Measurements from ENCODE around the gene OPCML. TPM values are rescaled to one million over a fixed set of nuclear protein-coding genes. Genes with fewer than 3 reads are reported as not detected.

OPCML gene
- total RNA-seq, 1 experiment from 2014 or later: not detected

DNA sequence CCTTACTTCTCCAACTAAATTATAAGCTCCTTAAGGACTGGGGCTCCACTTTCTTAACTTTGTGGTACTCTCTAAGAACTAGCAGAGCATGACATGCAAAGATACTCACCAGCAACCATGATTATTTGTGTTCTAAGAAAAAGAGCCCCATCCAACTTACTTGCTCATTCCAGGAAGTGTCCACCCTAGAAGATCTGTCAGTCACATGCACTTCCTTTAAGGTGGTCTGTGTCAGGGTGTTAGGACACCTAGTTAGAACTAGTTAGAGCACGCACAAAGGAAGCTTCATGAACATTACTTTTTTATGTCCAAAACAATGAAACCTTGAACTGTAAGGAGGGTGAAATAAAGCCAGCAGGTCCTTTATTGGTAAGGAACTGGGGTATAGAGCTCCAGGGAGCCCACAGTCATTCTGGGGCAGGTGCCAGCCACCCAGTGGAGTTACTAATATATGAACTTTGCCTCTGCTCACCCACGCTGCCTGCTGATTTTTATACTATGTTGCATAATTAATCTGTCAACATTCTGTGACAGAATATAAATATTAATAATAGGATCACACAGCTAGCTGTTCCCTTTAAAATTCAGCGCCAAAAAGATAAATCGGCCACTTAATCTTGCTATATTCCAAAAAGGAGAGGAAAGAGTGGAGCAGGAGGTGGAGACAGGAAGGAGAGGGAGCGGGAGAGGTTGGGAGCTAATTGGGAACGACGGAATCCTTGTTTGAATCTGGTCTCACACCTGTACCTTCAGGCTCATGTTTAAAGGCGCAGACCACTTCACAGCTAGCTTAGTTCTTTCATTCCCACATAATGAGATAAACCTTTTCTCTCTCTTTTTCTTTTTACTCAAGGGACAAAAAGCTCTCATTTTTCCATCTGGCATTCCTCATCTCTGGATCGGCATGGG, 755.0 kb downstream of the OPCML start:
- Histone ChIP-seq H3K4me1 (ENCODE audit: control insufficient read depth, insufficient read depth, low read length) (no peaks in the 10 kb centered on the region), H3K27ac (ENCODE audit: low read length) (no peak overlapping the region), H3K4me3 (ENCODE audit: low read depth in 2 of 2, low read length in 2 of 2) (no peak overlapping the region), H3K9me3 (ENCODE audit: control insufficient read depth, insufficient read depth, low read depth, low read length) (no peaks in the 10 kb centered on the region), H3K27me3 (ENCODE audit: control insufficient read depth, insufficient read depth, low read length) (no peaks in the 10 kb centered on the region), H3K36me3 (ENCODE audit: control insufficient read depth, insufficient read depth, low read length) (no peaks in the 10 kb centered on the region)
- no peak for DNase-seq (ENCODE audit: low read depth, low spot score)
- in situ Hi-C loops (cut with HindIII; ENCODE audit: low pct_unique_long_range_greater_than_20kb, low sequenced_read_pairs) (no loop called here), intact Hi-C loops (cut with micrococcal nuclease; ENCODE audit: unreplicated experiment) (no loop called here)
- no TSS peak for BruUV-seq (replicated peaks)
- ChIA-PET POLR2A (no interaction called here), CTCF (no interaction called here)
- TF ChIP-seq CTCF (IDR thresholded peaks at IDR 0.05) (no peak), SIN3A (IDR thresholded peaks at IDR 0.05; ENCODE audit: borderline replicate concordance, insufficient read depth, low read depth, low read length) (no peak), TCF7L2 (IDR thresholded peaks at IDR 0.05; ENCODE audit: low read depth, low read length) (no peak), REST (IDR thresholded peaks at IDR 0.05; ENCODE audit: insufficient read depth in 1 of 2, low read depth in 2 of 2, low read length in 1 of 2) (no peak), POLR2AphosphoS5 (IDR thresholded peaks at IDR 0.05; ENCODE audit: low read depth, low read length) (no peak)
- ATAC-seq: no peak

DNA sequence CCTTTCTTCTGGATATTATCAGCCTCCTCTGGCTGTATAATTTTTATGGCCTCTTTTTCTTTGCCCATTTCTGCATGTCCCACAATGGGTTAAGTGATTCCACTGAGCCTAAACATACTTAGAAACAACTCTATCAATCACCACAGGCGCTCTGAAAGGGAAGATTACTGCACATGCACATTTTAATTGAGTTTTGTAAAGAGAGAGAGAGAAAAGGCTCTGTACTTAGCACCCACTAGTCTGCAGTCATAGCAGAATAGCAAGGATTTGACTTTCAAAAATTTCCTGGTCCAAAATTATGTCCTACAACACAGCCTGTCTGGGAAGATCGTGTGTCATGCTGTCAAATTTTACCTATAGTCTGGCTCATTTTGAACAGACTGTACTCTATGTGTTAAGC, 758.5 kb downstream of the OPCML start:
- Histone ChIP-seq H3K27me3 (ENCODE audit: control insufficient read depth, insufficient read depth, low read length) (no peaks in the 10 kb centered on the region), H3K4me3 (ENCODE audit: low read depth in 2 of 2, low read length in 2 of 2) (no peak overlapping the region), H3K9me3 (ENCODE audit: control insufficient read depth, insufficient read depth, low read depth, low read length) (no peaks in the 10 kb centered on the region), H3K4me1 (ENCODE audit: control insufficient read depth, insufficient read depth, low read length) (no peaks in the 10 kb centered on the region), H3K36me3 (ENCODE audit: control insufficient read depth, insufficient read depth, low read length) (no peaks in the 10 kb centered on the region), H3K27ac (ENCODE audit: low read length) (no peak overlapping the region)
- TF ChIP-seq POLR2AphosphoS5 (IDR thresholded peaks at IDR 0.05; ENCODE audit: low read depth, low read length) (no peak), REST (IDR thresholded peaks at IDR 0.05; ENCODE audit: insufficient read depth in 1 of 2, low read depth in 2 of 2, low read length in 1 of 2) (no peak), CTCF (IDR thresholded peaks at IDR 0.05) (no peak), TCF7L2 (IDR thresholded peaks at IDR 0.05; ENCODE audit: low read depth, low read length) (no peak), SIN3A (IDR thresholded peaks at IDR 0.05; ENCODE audit: borderline replicate concordance, insufficient read depth, low read depth, low read length) (no peak)
- DNase-seq (ENCODE audit: low read depth, low spot score) (no peak), ATAC-seq (no peak)
- no TSS peak for BruUV-seq (replicated peaks)
- ChIA-PET CTCF (no interaction called here), POLR2A (no interaction called here)
- in situ Hi-C loops (cut with HindIII; ENCODE audit: low pct_unique_long_range_greater_than_20kb, low sequenced_read_pairs) (no loop called here), intact Hi-C loops (cut with micrococcal nuclease; ENCODE audit: unreplicated experiment) (no loop called here)
